NCI-H2196 treated with DMSO at 0.1 percent for 48 hours (cell line): ENCODE measurements around the gene ATP2A2.

Source experiments
- DNase-seq: peaks from one replicate; lab custom pipeline; 2025; ENCODE audit not compliant: unreplicated experiment; lab: John Stamatoyannopoulos, UW

The ATP2A2 gene

GRCh38 chr12:110289044-110289710, 8.1 kb downstream of the ATP2A2 start:
- no peak for DNase-seq

- DNase-seq = no peak
These were observed 8.6 kb downstream of the ATP2A2 start for GRCh38 chr12:110289711-110290078.

- DNase-seq = no peak
These were observed 20.2 kb downstream of the ATP2A2 start for GRCh38 chr12:110301065-110301806.

- no peak for DNase-seq
These were observed 23.1 kb downstream of the ATP2A2 start for GRCh38 chr12:110304061-110304551.

- no peak for DNase-seq
These were observed 26.3 kb downstream of the ATP2A2 start for GRCh38 chr12:110307372-110307771.

GRCh38 chr12:110310763-110311162, 29.7 kb downstream of the ATP2A2 start:
- DNase-seq = no peak

- DNase-seq = no peak
These were observed 30.9 kb downstream of the ATP2A2 start for GRCh38 chr12:110311903-110312302.

GRCh38 chr12:110312581-110313360, 31.7 kb downstream of the ATP2A2 start:
- DNase-seq = no peak

- no peak for DNase-seq
These were observed 33.3 kb downstream of the ATP2A2 start for GRCh38 chr12:110314308-110314707.

GRCh38 chr12:110316861-110317260, 35.8 kb downstream of the ATP2A2 start:
- DNase-seq = no peak

- no peak for DNase-seq
These were observed 36.9 kb downstream of the ATP2A2 start for GRCh38 chr12:110317911-110318310.

- no peak for DNase-seq
These were observed 39.5 kb downstream of the ATP2A2 start for GRCh38 chr12:110320550-110320949.

- DNase-seq = no peak
These were observed 48.7 kb downstream of the ATP2A2 start for GRCh38 chr12:110329710-110330109.

GRCh38 chr12:110330124-110330523, 49.1 kb downstream of the ATP2A2 start:
- DNase-seq = no peak

- no peak for DNase-seq
These were observed 49.5 kb downstream of the ATP2A2 start for GRCh38 chr12:110330544-110330943.

GRCh38 chr12:110333201-110333600, 52.2 kb downstream of the ATP2A2 start:
- DNase-seq = no peak

- no peak for DNase-seq
These were observed 54.5 kb downstream of the ATP2A2 start for GRCh38 chr12:110335481-110336045.

- no peak for DNase-seq
These were observed 57.1 kb downstream of the ATP2A2 start for GRCh38 chr12:110337912-110338710.

GRCh38 chr12:110338754-110339153, 57.7 kb downstream of the ATP2A2 start:
- no peak for DNase-seq

GRCh38 chr12:110339184-110339952, 58.3 kb downstream of the ATP2A2 start:
- no peak for DNase-seq
